Choroid plexus epithelial cell (primary cell): ENCODE results near the gene MCFD2.
"Not testable (repeated sequence)": the region's sequence is repeated elsewhere in the genome, so short reads cannot be mapped to it uniquely, and the experiment has no call there.

Source experiments
- DNase-seq: peaks from one replicate; pipeline ENCODE4 v3.0.0-alpha.2; 2010; ENCODE audit warnings: low read depth
- H3K4me3 ChIP-seq: 2 replicates; pipeline ENCODE4 v1.5.1; 2011; ENCODE audit warnings: low read depth, mild to moderate bottlenecking, control low read depth, low read length, moderate library complexity
- TF ChIP-seq, protein P1 (sequence below): conservative IDR thresholded peaks from 2 replicates; pipeline ENCODE4 v1.5.1; 2011; ENCODE audit warnings: low read depth, mild to moderate bottlenecking, control low read depth, inconsistent platforms, low read length, moderate library complexity

The MCFD2 gene

DNA sequence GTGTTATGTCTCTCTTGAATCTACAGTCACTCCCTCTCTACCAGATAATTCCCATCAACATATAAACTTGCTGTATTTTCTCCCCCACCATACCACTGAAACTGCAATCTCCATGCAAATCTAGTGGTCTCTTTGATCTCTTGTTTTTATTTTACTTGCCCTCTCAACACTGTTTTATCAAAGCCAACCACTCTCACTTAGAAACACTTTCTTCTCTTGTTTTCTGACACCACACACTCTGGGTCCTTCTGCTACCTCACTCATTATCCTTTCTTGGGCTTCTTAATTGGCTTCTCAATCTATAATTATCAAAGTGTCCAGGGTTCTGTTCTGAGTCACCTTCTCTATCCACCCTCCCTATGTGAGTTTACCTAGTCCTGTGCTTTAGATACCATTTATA lies 2.0 kb upstream of the MCFD2 start:
- DNase-seq: no peak
- H3K4me3 ChIP-seq: no peak overlapping the region

DNA sequence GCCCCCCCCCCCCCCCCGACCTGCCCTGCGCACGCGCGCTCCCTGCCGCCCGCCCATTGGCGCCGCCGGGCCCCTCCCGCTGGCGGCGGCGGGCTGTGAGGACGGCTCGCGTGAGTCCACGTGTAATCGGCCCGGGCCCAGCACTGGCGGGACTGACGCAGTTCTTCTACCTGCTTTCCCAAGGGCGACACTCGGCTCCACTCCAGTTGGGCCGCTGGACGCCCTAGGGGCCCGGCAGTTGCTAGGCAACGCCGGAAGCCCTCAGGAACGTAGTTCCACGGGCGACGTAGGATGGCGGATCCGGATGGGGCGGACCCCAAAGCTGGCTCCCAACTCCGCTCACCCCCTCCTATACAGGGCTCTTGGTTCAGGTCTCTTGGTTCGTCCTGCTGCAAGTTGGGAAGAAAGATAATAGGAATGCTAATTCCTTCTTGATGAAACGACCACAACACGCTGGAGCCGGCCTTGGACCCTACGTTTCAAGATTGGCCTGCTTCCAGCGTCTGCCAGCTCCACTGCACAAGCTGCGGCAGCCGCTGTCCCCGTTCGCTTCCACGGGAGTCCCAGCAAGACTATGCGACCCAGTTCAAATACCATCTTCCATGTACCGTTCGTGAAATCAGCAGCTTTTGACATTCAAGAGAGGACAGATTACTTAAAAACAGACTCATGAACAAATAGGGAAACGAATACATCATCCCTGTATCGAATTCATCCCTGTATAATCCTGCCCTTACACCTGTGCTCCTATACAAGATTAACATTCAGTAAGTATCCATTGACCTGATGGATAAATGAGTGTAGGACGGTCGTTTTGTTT lies 415 bp upstream of the MCFD2 start:
- DNase-seq: peak; percentile 89
- TF ChIP-seq, protein P1, sequence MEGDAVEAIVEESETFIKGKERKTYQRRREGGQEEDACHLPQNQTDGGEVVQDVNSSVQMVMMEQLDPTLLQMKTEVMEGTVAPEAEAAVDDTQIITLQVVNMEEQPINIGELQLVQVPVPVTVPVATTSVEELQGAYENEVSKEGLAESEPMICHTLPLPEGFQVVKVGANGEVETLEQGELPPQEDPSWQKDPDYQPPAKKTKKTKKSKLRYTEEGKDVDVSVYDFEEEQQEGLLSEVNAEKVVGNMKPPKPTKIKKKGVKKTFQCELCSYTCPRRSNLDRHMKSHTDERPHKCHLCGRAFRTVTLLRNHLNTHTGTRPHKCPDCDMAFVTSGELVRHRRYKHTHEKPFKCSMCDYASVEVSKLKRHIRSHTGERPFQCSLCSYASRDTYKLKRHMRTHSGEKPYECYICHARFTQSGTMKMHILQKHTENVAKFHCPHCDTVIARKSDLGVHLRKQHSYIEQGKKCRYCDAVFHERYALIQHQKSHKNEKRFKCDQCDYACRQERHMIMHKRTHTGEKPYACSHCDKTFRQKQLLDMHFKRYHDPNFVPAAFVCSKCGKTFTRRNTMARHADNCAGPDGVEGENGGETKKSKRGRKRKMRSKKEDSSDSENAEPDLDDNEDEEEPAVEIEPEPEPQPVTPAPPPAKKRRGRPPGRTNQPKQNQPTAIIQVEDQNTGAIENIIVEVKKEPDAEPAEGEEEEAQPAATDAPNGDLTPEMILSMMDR: no peak
- peak overlapping the region; percentile 95 for H3K4me3 ChIP-seq

More for the DNA sequence above, 2.0 kb upstream of the MCFD2 start:
- TF ChIP-seq, protein P1: no peak

DNA sequence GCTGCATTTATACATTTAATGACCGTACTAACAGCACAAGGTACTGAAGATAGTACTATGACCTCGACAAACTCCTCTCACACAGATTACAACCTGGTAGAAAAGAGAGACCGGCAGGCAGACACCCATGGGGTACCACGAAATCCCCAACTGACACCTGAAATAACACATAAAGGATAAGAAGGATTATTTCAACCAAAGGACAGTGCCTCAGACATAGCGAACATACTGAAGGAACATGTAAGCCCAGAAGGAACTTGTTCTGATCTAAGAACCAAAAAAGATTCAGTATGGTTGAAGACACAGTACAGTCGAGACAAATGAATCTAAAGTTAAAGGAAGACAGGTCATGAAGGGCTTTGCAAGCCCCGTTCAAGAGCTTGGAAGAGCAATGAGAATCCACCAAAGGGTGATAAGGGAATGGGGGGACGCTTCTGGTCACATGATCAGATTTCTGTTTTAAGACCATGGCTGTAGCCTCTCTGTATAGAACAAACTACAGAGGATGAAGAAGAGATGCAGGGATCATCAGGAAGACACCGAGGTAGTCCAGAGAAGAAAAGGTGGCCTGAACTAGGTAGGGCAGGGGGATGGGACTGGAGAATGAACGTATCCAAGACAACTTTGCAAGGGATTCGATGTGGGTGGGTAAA lies 902 bp downstream of the MCFD2 start:
- DNase-seq: peak; percentile 20
- TF ChIP-seq, protein P1: no peak

DNA sequence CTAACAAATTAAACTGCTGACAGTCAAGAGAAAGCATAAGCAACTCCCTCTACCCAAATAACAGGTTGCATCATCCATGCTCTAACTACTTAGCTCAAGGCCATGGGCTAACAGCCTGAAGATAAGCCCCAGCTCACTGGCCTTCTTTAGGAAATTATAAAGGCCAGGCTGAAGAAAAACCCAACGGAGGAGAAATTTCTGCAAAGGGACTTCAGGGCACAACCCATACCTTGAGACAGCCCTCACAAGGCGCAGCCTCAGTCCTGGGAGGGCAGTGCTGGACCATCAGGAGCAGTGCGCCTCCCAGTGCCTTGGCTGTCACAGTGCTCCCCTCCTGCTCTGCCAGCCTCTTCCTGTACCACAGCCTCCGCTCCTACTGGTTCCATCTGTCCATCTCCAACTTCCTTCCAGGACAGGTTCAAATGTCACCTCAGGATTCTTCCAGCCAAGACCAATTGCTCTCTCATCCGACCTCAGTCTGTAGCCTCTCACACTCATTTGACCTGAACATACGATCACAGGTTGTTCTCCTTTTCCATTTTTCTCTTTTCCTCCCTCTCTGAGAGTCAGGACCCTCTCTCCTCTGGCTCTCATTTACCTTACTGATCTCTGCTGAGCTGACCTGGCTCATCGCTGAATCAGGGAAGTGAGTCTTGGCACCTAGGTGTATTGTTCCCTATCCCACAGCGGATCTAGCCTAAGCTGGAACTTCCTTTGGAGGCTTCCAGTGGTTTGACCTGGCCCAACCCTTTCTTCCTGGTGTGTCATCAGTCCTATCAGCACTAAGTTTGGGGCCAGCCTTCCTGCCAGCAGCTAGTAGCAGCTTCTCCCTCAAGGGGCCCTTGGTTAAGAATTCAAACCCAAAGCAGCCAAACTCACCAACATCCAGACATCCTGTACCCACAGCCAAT lies 1.9 kb downstream of the MCFD2 start:
- peak; percentile 66 for DNase-seq
- peak overlapping the region; percentile 95 for H3K4me3 ChIP-seq
- TF ChIP-seq, protein P1: no peak

More for the DNA sequence above, 902 bp downstream of the MCFD2 start:
- H3K4me3 ChIP-seq: peak overlapping the region; percentile 95

DNA sequence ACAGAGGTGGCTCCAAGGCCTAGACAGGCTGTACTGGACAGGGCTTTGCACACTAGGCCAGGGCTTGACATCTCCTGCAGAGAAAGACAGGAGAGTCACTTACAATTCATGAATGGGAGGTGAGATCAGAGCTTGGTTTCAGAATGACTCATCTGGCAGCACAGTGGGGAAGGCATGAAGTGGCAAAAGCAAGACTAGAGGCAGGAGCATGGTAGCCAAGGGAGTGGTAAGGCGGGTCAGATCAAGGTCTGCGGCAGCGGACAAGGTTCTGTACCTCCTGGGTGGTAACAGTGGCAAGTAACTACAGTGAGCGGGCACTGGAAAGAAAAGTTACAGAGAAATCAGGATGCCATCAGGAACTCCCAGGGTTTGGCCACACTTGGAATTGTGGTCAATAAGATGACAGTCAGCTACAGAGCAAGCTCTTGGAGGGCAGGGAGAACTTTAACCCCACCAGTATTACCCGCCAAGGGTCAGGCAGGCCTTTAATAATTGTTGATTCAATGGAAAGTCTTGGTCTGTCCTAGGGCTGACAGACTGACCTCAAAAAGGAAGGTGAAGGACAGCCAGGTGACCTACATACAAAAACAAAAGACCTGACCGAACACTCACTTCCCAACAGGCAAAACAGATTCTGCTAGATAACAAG lies 5.7 kb downstream of the MCFD2 start:
- H3K4me3 ChIP-seq: no peak overlapping the region
- peak; percentile 84 for DNase-seq
- TF ChIP-seq, protein P1: no peak

DNA sequence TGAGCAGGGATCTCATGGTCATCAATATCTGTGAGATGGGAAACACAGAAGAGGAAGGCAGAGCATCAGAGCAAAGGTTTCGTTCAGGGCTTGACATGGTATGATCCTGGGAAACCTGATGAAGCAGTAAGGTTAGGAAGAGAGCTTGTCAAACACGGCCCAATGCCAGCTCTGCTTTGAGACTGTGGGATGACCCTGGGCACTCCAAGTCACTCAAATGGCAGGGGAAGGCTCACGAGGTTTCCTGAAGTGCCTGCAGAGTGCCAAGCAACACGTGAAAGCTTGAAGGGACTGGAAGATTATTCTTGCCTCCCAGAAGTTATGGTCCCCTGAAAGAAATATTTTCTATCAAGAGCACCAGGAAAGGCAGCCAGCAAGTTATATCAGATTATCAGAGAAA lies 6.5 kb downstream of the MCFD2 start:
- TF ChIP-seq, protein P1: no peak
- DNase-seq: no peak
- H3K4me3 ChIP-seq: no peak overlapping the region

DNA sequence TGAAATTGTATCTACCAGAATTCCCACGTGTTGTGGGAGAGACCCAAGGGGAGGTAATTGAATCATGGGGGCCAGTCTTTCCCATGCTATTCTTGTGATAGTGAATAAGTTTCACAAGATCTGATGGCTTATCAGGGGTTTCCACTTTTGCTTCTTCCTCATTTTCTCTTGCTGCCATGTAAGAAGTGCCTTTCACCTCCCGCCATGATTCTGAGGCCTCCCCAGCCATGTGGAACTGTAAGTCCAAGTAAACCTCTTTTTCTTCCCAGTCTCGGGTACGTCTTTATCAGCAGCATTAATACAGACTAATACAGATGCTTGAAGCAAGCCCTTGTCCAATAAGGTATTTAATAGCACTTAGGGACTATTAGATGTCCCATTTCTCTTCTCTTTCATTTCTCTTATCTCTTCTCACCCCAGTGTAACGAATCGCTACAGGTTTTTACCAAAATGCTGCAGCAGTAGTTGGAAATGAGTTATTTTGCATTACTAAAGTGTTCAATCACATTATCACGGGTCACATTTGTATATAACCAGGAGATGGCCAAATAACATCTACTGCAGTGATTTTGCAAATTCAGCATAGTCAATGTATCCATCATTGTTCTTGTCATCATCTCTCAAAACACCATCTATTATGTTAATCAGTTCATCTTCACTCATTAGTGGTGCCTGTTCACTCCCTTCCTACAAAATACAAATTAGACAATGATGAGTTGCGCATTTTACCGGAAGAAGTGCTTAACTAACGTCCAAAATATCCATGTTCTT lies 10.5 kb downstream of the MCFD2 start:
- not testable (repeated sequence) for H3K4me3 ChIP-seq, DNase-seq

DNA sequence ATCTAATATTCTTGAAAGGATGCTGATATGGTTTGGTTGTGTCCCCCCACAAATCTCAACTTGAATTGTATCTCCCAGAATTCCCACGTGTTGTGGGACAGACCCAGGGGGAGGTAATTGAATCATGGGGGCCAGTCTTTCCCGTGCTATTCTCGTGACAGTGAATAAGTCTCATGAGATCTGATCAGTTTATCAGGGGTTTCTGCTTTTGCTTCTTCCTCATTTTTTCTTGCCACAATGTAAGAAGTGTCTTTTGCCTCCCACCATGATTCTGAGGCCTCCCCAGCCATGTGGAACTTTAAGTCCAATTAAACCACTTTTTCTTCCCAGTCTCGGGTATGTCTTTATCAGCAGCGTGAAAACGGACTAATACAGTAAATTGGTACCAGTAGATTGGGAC lies 12.6 kb downstream of the MCFD2 start:
- not testable (repeated sequence) for DNase-seq, H3K4me3 ChIP-seq
